Thyroid gland (tissue), 4 donors: ENCODE measurements around the gene FXYD7.

Source experiments
- POLR2A ChIP-seq, 2 donors: fragments of 450-650 bp; IDR thresholded peaks; one replicate each; pipeline ENCODE4 v1.6.1; 2017; ENCODE audit warnings: antibody characterized with exemption in 2 of 2, mild to moderate bottlenecking in 2 of 2, moderate library complexity in 1 of 2
- TF ChIP-seq, protein P1 (sequence below), 6 experiments: fragments of 200-600 bp in 3 of 6; fragments of 450-650 bp in 3 of 6; sonication (generic) in 3 of 6; IDR thresholded peaks; one replicate each; pipeline ENCODE4 v1.5.1; 2016 to 2019; ENCODE audit warnings: antibody characterized with exemption in 6 of 6, mild to moderate bottlenecking in 2 of 6, inconsistent platforms in 1 of 6, moderate library complexity in 1 of 6

DNA sequence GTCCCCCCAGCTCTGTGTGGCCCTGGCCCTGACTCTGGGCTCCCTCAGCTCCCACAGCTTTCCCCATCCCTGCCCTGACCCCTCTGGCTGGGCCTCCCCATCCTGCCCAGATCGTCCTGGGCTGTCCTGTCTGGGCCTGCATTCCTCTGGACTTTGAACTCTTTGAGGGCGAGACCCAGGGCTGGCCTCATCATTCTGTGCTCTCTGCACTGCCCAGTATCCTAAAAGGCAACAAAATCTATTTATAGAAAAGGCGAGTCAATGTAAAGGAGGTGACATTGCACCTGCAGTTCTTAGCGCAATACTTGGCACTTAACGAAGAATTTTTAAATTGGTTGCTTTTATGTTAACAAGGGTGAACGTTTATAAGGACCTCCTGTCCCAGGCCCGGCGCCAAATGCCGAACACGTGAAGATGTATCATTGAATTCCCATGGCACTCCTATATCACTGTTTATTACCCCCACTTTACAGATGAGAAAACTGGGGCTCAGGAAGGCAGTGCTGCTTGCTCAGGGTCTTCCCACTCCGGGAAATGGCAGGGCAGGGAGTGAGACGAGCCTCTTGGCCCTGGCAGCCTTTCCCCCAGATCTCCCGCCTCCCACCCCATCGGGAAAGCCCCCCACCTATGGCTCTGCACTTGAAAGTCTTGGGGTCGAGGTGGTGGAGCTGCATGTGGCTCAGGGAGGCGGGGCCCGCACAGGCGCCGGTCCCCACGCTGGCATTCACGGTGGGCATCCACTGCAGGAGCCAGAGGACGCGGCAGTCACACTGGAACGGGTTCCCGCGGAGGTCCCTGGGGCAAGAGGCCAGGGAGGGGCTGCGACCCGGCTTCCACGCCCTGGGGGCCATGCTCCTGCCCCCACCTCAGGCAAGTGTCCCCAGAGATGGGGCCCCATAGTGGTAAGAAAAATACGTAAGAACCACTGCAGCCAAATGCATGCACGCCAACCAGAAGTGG lies 12.0 kb upstream of the FXYD7 start:
- TF ChIP-seq, protein P1, sequence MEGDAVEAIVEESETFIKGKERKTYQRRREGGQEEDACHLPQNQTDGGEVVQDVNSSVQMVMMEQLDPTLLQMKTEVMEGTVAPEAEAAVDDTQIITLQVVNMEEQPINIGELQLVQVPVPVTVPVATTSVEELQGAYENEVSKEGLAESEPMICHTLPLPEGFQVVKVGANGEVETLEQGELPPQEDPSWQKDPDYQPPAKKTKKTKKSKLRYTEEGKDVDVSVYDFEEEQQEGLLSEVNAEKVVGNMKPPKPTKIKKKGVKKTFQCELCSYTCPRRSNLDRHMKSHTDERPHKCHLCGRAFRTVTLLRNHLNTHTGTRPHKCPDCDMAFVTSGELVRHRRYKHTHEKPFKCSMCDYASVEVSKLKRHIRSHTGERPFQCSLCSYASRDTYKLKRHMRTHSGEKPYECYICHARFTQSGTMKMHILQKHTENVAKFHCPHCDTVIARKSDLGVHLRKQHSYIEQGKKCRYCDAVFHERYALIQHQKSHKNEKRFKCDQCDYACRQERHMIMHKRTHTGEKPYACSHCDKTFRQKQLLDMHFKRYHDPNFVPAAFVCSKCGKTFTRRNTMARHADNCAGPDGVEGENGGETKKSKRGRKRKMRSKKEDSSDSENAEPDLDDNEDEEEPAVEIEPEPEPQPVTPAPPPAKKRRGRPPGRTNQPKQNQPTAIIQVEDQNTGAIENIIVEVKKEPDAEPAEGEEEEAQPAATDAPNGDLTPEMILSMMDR (IDR thresholded peaks at IDR 0.05): no peak
- no peak for TF ChIP-seq POLR2A (IDR thresholded peaks at IDR 0.05)
